A549 (cell line): Measurements from ENCODE around the gene SH2D3A.
"Not testable (repeated sequence)": the region's sequence is repeated elsewhere in the genome, so short reads cannot be mapped to it uniquely, and the experiment has no call there.

ENCODE experiments used
- CTCF ChIP-seq: fragments of >200 bp; sonication (Bioruptor Twin); formaldehyde crosslinking; IDR thresholded peaks from 3 replicates; pipeline ENCODE4 v1.5.1; 2016
- RAD21 ChIP-seq, 2 experiments: fragments of >200 bp in 1 of 2; sonication (Bioruptor Twin) in 1 of 2; formaldehyde crosslinking in 1 of 2; IDR thresholded peaks in 1 of 2; conservative IDR thresholded peaks in 1 of 2; 2 replicates in 1 of 2; 3 replicates in 1 of 2; pipeline ENCODE4 v1.6.1; 2012 to 2018; ENCODE audit warnings: inconsistent platforms in 1 of 2

DNA sequence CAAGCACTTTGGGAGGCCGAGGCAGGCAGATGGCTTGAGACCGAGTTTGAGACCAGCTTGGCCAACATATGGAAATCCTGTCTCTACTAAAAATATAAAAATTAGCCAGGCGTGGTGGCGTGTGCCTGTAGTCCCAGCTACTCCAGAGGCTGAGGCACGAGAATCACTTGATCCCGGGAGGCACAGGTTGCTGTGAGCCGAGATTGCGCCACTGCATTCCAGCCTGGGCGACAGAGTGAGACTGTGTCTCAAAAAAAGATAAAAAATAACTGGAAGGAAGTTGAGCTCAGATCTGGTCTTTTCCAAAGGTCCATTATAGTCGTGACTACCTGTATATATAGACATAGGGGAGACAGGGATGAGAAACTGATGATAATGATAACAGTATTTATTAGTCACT is 18.7 kb downstream of the SH2D3A start:
- TF ChIP-seq CTCF; RAD21 (conservative IDR thresholded peaks at IDR 0.05 in 1 of 2, IDR thresholded peaks at IDR 0.05 in 1 of 2): not testable (repeated sequence)
